ENCODE results near the gene SOX5. TPM values are rescaled to one million over a fixed set of nuclear protein-coding genes. Genes with fewer than 3 reads are reported as not detected.

The SOX5 gene
- total and polyA plus RNA-seq, 2 donors (not counting 1 experiment from before 2014, with no cell fraction given), result 3.9 to 17.2 TPM

GRCh38 chr12:23555825-23556207 lies 393.7 kb downstream of the SOX5 start:
- DNase-seq (no peak), ATAC-seq (ENCODE audit: low read depth) (no peak)
- Mint-ChIP-seq H3K9me3 (ENCODE audit: insufficient read depth) (no peaks in the 10 kb centered on the region), H3K4me3 (no peak overlapping the region), H3K4me1 (no peaks in the 10 kb centered on the region), H3K27ac (no peak overlapping the region), H3K27me3 (no peaks in the 10 kb centered on the region)
- TF ChIP-seq CTCF (IDR thresholded peaks at IDR 0.05) (no peak), EZH2 (IDR thresholded peaks at IDR 0.05; ENCODE audit: borderline replicate concordance, insufficient read depth, low read depth, low read length, poor library complexity, severe bottlenecking) (no peak)
- Histone ChIP-seq H3K27me3 (replicated peaks in 1 of 4; ENCODE audit: control extremely low read depth in 1 of 4, control insufficient read depth in 3 of 4, insufficient read depth in 4 of 4, low read length in 3 of 4) (no peaks in the 10 kb centered on the region), H3K9ac (ENCODE audit: low read length) (no peak overlapping the region), H3K4me2 (replicated peaks; ENCODE audit: low read depth, low read length, poor library complexity, severe bottlenecking) (no peak overlapping the region), H3K9me3 (ENCODE audit: control extremely low read depth in 1 of 3, control insufficient read depth in 2 of 3, insufficient read depth in 1 of 3, low read length in 2 of 3) (no peaks in the 10 kb centered on the region), H3K36me3 (replicated peaks in 1 of 2; ENCODE audit: control extremely low read depth in 1 of 2, control insufficient read depth in 1 of 2, extremely low read depth in 1 of 2, insufficient read depth in 2 of 2, low read length in 1 of 2) (no peaks in the 10 kb centered on the region), H3K4me3 (ENCODE audit: control extremely low read depth in 1 of 5, extremely low read depth in 1 of 5, insufficient read depth in 1 of 5, low read depth in 2 of 5, low read length in 4 of 5) (no peak overlapping the region), H3K79me2 (ENCODE audit: control insufficient read depth, insufficient read depth, low read length) (no peaks in the 10 kb centered on the region), H2AFZ (ENCODE audit: insufficient read depth, low read depth, low read length, poor library complexity, severe bottlenecking) (no peak overlapping the region), H4K20me1 (ENCODE audit: control insufficient read depth, insufficient read depth, low read length, poor library complexity, severe bottlenecking) (no peaks in the 10 kb centered on the region), H3K4me1 (ENCODE audit: control insufficient read depth in 2 of 2, insufficient read depth in 2 of 2, low read length in 2 of 2) (no peaks in the 10 kb centered on the region), H3K27ac (ENCODE audit: low read length in 2 of 2) (no peak overlapping the region)
- CTCF ChIA-PET, result no interaction called here
- POLR2A ChIA-PET, result no interaction called here
- no CpG with 5 or more reads among the region's 2 CpGs for WGBS (ENCODE audit: insufficient coverage)
- intact Hi-C loops (cut with micrococcal nuclease), result no loop called here

GRCh38 chr12:23555180-23555824 lies 394.2 kb downstream of the SOX5 start:
- no peaks in the 10 kb centered on the region for H3K9me3 ChIP-seq (ENCODE audit: control extremely low read depth in 1 of 3, control insufficient read depth in 2 of 3, insufficient read depth in 1 of 3, low read length in 2 of 3)
- H3K79me2 ChIP-seq (ENCODE audit: control insufficient read depth, insufficient read depth, low read length), result no peaks in the 10 kb centered on the region
- Mint-ChIP-seq H3K4me1 (no peaks in the 10 kb centered on the region), H3K9me3 (ENCODE audit: insufficient read depth) (no peaks in the 10 kb centered on the region), H3K27me3 (no peaks in the 10 kb centered on the region), H3K4me3 (no peak overlapping the region), H3K27ac (no peak overlapping the region)
- H3K27ac ChIP-seq (ENCODE audit: low read length in 2 of 2), result no peak overlapping the region
- no peak for TF ChIP-seq CTCF (IDR thresholded peaks at IDR 0.05)
- no peaks in the 10 kb centered on the region for H3K4me1 ChIP-seq (ENCODE audit: control insufficient read depth in 2 of 2, insufficient read depth in 2 of 2, low read length in 2 of 2)
- H3K4me2 ChIP-seq (replicated peaks; ENCODE audit: low read depth, low read length, poor library complexity, severe bottlenecking), result no peak overlapping the region
- no peaks in the 10 kb centered on the region for H3K36me3 ChIP-seq (replicated peaks in 1 of 2; ENCODE audit: control extremely low read depth in 1 of 2, control insufficient read depth in 1 of 2, extremely low read depth in 1 of 2, insufficient read depth in 2 of 2, low read length in 1 of 2)
- no peaks in the 10 kb centered on the region for H3K27me3 ChIP-seq (replicated peaks in 1 of 4; ENCODE audit: control extremely low read depth in 1 of 4, control insufficient read depth in 3 of 4, insufficient read depth in 4 of 4, low read length in 3 of 4)
- ChIA-PET CTCF (no interaction called here), POLR2A (no interaction called here)
- no CpG with 5 or more reads among the region's 4 CpGs for WGBS (ENCODE audit: insufficient coverage)
- no peak overlapping the region for H3K9ac ChIP-seq (ENCODE audit: low read length)
- no peak for ATAC-seq (ENCODE audit: low read depth)
- H4K20me1 ChIP-seq (ENCODE audit: control insufficient read depth, insufficient read depth, low read length, poor library complexity, severe bottlenecking), result no peaks in the 10 kb centered on the region
- intact Hi-C loops (cut with micrococcal nuclease), result no loop called here
- no peak overlapping the region for H3K4me3 ChIP-seq (ENCODE audit: control extremely low read depth in 1 of 5, extremely low read depth in 1 of 5, insufficient read depth in 1 of 5, low read depth in 2 of 5, low read length in 4 of 5)
- no peak for DNase-seq
- H2AFZ ChIP-seq (ENCODE audit: insufficient read depth, low read depth, low read length, poor library complexity, severe bottlenecking), result no peak overlapping the region

All from B cell (primary cell).